HG03097 (cell line): ENCODE data around the gene LENG8.
"Not testable (repeated sequence)": the region's sequence is repeated elsewhere in the genome, so short reads cannot be mapped to it uniquely, and the experiment has no call there.

Source experiments
- ATAC-seq: cut with Tn5 transposase; IDR thresholded peaks from one replicate; pipeline ENCODE4 v1.9.1; 2021; ENCODE audit not compliant: unreplicated experiment, low FRiP score

Gene LENG8

GRCh38 chr19:54436628-54437252 is 12.3 kb upstream of the LENG8 start:
- ATAC-seq, result no peak

- no peak for ATAC-seq
Measured at GRCh38 chr19:54439174-54439851, 9.7 kb upstream of the LENG8 start.

GRCh38 chr19:54440641-54441040 is 8.4 kb upstream of the LENG8 start:
- no peak for ATAC-seq

- ATAC-seq, result no peak
Measured at GRCh38 chr19:54444737-54445136, 4.3 kb upstream of the LENG8 start.

- ATAC-seq, result not testable (repeated sequence)
Measured at GRCh38 chr19:54446349-54446748, 2.6 kb upstream of the LENG8 start.

- ATAC-seq, result no peak
Measured at GRCh38 chr19:54448040-54448773, 792 bp upstream of the LENG8 start.

- ATAC-seq, result peak; percentile 11
Measured at GRCh38 chr19:54449701-54450069, 686 bp downstream of the LENG8 start.

- no peak for ATAC-seq
Measured at GRCh38 chr19:54451331-54451871, 2.4 kb downstream of the LENG8 start.

GRCh38 chr19:54451997-54452396 is 3.0 kb downstream of the LENG8 start:
- ATAC-seq, result no peak

GRCh38 chr19:54452626-54453025 is 3.6 kb downstream of the LENG8 start:
- no peak for ATAC-seq

- no peak for ATAC-seq
Measured at GRCh38 chr19:54453921-54454780, 5.2 kb downstream of the LENG8 start.

GRCh38 chr19:54454781-54455675 is 6.0 kb downstream of the LENG8 start:
- no peak for ATAC-seq

- no peak for ATAC-seq
Measured at GRCh38 chr19:54455786-54456422, 6.9 kb downstream of the LENG8 start.

- ATAC-seq, result no peak
Measured at GRCh38 chr19:54456423-54457373, 7.7 kb downstream of the LENG8 start.

GRCh38 chr19:54457773-54458647 is 9.0 kb downstream of the LENG8 start:
- no peak for ATAC-seq

- no peak for ATAC-seq
Measured at GRCh38 chr19:54458648-54459281, 9.8 kb downstream of the LENG8 start.
